IgD-negative memory B cell (primary cell): ENCODE results near the gene PTPRJ. TPM values are rescaled to one million over a fixed set of nuclear protein-coding genes. Genes with fewer than 3 reads are reported as not detected.
"Not testable (repeated sequence)": the region's sequence is repeated elsewhere in the genome, so short reads cannot be mapped to it uniquely, and the experiment has no call there.

Experiments
- H3K27ac Mint-ChIP-seq, 3 donors: one replicate each; pipeline ENCODE4 v1.8.0; 2020 to 2022; ENCODE audit warnings: mild to moderate bottlenecking in 3 of 3, mixed read lengths in 3 of 3, moderate library complexity in 1 of 3
- H3K27me3 Mint-ChIP-seq: one replicate; pipeline ENCODE4 v1.8.0; 2021; ENCODE audit warnings: mixed read lengths
- H3K36me3 Mint-ChIP-seq: one replicate; pipeline ENCODE4 v1.8.0; 2020; ENCODE audit warnings: mild to moderate bottlenecking, mixed read lengths
- H3K4me1 Mint-ChIP-seq, 3 donors: one replicate each; pipeline ENCODE4 v1.8.0; 2020 to 2022; ENCODE audit warnings: mixed read lengths in 3 of 3, mild to moderate bottlenecking in 1 of 3
- H3K4me3 Mint-ChIP-seq, 4 donors: one replicate each; pipeline ENCODE4 v1.8.0; 2020 to 2022; ENCODE audit warnings: mild to moderate bottlenecking in 4 of 4, mixed read lengths in 4 of 4, moderate library complexity in 3 of 4
- H3K9me3 Mint-ChIP-seq, 3 donors: one replicate each; pipeline ENCODE4 v1.8.0; 2020 to 2021; ENCODE audit warnings: mixed read lengths in 3 of 3, mild to moderate bottlenecking in 1 of 3
- polyA plus RNA-seq: library from polyadenylated mRNA; unstranded; fragments of 300-500 nt; fragmentation: Illumina TruSeq; gene quantifications from one replicate; pipeline ENCODE4 v1.2.3, GENCODE V29; 2021

Gene PTPRJ
- polyA plus RNA-seq, 1 donor from 2014 or later, result 8.1 TPM

- Mint-ChIP-seq H3K27ac (no peak overlapping the region), H3K36me3 (peaks cover 5% of the 10 kb centered on the region), H3K4me1 (peaks cover 0 to 12% (median 8%) of the 10 kb centered on the region in 3 donors), H3K9me3 (no peaks in the 10 kb centered on the region), H3K4me3 (no peak overlapping the region), H3K27me3 (no peaks in the 10 kb centered on the region)
Observed at GRCh38 chr11:48168815-48169214, 188.5 kb downstream of the PTPRJ start.

- H3K4me3 Mint-ChIP-seq, result no peak overlapping the region
- no peaks in the 10 kb centered on the region for H3K27me3 Mint-ChIP-seq
- peaks cover 0 to 12% (median 8%) of the 10 kb centered on the region in 3 donors for H3K4me1 Mint-ChIP-seq
- H3K9me3 Mint-ChIP-seq, result no peaks in the 10 kb centered on the region
- H3K36me3 Mint-ChIP-seq, result peaks cover 5% of the 10 kb centered on the region
- H3K27ac Mint-ChIP-seq, result no peak overlapping the region
Observed at GRCh38 chr11:48169259-48169658, 188.9 kb downstream of the PTPRJ start.

- H3K27me3 Mint-ChIP-seq, result no peaks in the 10 kb centered on the region
- peak overlapping the region in 1 of 3 donors; percentile 73 for H3K27ac Mint-ChIP-seq
- H3K4me1 Mint-ChIP-seq, result peaks cover 0 to 12% (median 8%) of the 10 kb centered on the region in 3 donors
- H3K9me3 Mint-ChIP-seq, result no peaks in the 10 kb centered on the region
- peaks cover 5% of the 10 kb centered on the region for H3K36me3 Mint-ChIP-seq
- no peak overlapping the region for H3K4me3 Mint-ChIP-seq
Observed at GRCh38 chr11:48169717-48170116, 189.4 kb downstream of the PTPRJ start.

DNA sequence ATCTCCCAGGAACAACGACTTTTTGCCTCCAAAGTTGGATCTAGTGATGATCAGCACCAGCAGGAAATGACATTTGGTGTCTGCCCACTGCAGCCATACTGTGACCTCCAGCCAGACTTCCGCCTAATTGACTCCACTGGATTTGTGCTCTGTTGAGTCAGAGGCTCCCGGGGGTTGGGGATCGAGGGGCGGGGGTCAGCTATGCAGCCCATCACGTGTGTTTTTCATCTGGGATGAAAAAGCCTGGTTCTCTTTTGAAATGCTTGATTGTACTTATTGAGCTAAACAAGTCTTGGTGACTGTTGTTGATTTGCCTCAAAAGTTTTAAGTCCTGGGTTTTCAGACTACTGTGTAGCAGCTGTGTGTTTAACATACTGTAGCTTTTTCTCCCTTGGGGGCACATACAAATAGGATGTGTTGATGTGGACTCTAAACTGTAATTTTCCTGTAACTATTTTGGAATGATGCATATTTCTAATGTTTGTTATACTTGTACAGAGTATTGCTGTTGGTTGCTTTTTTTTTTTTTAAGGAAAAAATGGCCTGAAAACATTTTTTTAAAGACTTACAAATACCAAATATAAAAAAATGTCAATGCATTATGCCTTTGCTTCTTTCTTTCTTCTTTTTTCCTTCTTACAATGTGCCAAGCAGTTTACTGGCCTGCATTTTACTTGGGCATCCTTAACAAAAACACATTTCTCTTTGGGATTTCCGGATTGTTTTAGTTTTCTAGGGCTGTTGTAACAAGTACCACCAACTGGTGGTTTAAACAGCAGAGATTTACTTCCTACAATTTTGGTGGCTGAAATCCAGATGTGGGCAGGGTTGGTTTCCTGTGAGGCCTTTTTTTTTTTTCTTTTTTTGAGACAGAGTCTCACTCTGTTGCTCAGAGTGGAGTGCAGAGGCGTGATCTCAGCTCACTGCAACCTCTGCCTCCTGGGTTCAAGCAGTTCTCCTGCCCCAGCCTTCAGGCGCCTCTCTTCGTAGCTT lies 190.2 kb downstream of the PTPRJ start:
- H3K27ac Mint-ChIP-seq, result no peak overlapping the region
- no peaks in the 10 kb centered on the region for H3K9me3 Mint-ChIP-seq
- H3K27me3 Mint-ChIP-seq, result no peaks in the 10 kb centered on the region
- H3K4me1 Mint-ChIP-seq, result peaks cover 0 to 14% (median 8%) of the 10 kb centered on the region in 3 donors
- peaks cover 5% of the 10 kb centered on the region for H3K36me3 Mint-ChIP-seq
- H3K4me3 Mint-ChIP-seq, result no peak overlapping the region

DNA sequence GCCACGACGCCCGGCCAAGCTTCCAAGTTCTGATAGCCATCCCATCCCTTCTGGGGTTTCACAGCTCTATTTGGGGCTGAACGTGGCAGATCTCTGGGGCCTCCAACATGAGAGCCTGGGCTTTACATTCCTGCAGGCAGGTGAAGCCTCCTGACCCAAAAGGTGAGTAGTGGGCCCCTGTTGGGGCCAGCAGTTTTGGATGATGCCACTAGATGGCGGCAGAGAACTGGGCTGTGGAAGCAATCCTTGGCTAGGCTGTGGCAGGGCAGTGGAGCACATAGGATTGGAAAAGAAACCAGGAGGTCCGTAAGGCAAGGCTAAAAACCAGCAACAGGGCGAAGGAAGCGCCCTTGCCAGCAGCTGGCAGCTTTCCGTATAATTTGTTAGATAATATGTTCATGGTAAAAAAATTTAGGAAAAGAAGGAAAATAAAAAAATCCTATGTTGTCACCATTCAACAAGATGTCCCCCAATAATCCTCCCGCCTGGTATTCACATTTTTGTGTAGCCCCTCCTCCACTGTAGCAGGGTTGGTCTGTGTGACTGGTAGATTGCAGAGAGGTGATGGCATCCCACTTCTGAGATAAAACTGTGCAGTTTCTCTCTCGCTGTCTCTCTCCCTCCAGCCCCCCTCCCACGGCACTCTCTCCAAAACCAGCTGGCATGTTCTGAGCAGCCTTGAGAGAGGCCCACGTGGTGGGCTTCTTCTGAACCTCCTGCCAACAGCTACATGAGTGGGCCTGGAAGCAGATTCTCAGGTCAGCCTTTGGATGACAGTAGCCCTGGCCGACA lies 192.7 kb downstream of the PTPRJ start:
- Mint-ChIP-seq H3K4me1 (peaks cover 0 to 15% (median 8%) of the 10 kb centered on the region in 3 donors), H3K9me3 (no peaks in the 10 kb centered on the region), H3K27ac (no peak overlapping the region), H3K4me3 (peak overlapping the region in 1 of 4 donors; percentile 16), H3K27me3 (no peaks in the 10 kb centered on the region), H3K36me3 (peaks cover 2% of the 10 kb centered on the region)

DNA sequence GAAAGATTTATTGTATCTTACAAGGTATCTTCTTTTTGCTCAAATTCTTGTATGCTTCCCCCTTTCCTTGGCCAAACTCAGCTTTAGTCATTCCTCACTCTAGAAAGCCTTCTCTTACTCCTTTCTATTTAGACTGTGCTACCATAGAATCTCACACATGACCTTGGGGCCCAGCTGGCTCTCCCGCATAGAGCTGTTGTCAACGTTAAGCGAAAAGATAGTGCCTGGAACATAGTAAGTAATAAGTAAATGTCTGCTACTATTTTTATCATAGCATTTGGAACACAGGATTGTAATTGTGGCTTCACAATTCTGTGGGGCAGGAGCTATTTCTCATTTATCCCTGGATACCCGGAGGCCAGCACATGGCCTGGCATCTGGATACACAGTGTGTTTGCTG lies 197.3 kb downstream of the PTPRJ start:
- Mint-ChIP-seq H3K36me3 (no peaks in the 10 kb centered on the region), H3K4me3 (no peak overlapping the region), H3K27me3 (no peaks in the 10 kb centered on the region), H3K27ac (no peak overlapping the region), H3K4me1 (peaks cover 0 to 4% (median 0%) of the 10 kb centered on the region in 3 donors), H3K9me3 (peaks cover 0 to 3% (median 0%) of the 10 kb centered on the region in 3 donors)

DNA sequence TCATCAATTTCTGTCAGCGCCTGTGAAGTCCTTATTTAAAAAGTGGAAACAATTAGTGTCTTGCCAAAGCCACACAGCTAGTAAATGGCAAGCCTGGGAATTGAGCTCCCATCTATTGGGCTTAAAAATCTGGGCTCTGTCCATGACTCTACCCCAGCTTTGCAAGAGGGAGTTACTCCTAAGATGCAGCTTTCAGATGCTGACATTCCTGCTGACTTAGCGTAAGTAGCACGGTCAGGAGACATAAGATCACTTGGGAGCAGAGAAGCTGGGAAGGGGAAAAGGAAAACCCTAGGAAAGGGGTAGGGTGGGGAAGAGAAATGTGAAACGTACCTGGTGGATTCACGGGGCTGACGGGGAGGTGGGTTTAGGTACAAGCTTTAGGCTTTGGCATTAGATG lies 200.3 kb downstream of the PTPRJ start:
- H3K27ac Mint-ChIP-seq, result peak overlapping the region in 1 of 3 donors; percentile 67
- peaks cover 0 to 3% (median 0%) of the 10 kb centered on the region in 3 donors for H3K9me3 Mint-ChIP-seq
- no peak overlapping the region for H3K4me3 Mint-ChIP-seq
- no peaks in the 10 kb centered on the region for H3K4me1 Mint-ChIP-seq
- H3K36me3 Mint-ChIP-seq, result no peaks in the 10 kb centered on the region
- no peaks in the 10 kb centered on the region for H3K27me3 Mint-ChIP-seq

DNA sequence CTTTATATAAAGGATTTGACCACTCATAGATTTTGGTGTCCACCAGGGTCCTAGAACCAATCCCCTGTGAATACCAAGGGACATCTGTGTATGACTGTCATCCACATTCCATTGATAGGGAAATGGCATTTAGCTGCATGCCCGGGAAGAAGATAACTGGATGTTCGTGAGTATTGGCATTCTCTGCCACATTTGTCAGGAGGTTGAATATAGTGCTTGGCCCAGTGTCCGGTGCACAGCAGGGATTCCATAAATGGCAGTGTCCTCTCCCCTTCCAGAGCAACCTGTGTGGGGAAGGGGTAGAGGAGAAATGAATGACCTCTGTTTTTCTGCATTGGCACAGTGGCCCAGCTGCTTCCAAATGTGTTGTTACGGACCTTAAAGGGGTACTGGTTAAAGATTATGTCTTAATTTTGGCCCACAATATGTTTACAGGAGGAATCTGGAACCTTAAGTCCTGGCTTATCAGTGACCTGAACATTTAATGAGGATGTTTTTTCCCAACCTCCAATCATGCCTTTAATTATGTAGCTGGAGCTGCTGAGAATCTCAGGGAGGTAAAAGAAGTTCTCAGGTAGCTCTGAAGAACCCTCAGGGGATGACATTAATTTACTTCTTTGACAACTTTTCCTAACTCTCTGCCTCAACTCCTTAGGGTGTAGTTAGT lies 202.6 kb downstream of the PTPRJ start:
- no peak overlapping the region for H3K4me3 Mint-ChIP-seq
- H3K4me1 Mint-ChIP-seq, result no peaks in the 10 kb centered on the region
- H3K36me3 Mint-ChIP-seq, result no peaks in the 10 kb centered on the region
- peaks cover 0 to 3% (median 0%) of the 10 kb centered on the region in 3 donors for H3K9me3 Mint-ChIP-seq
- no peaks in the 10 kb centered on the region for H3K27me3 Mint-ChIP-seq
- peak overlapping the region in 1 of 3 donors; percentile 67 for H3K27ac Mint-ChIP-seq

DNA sequence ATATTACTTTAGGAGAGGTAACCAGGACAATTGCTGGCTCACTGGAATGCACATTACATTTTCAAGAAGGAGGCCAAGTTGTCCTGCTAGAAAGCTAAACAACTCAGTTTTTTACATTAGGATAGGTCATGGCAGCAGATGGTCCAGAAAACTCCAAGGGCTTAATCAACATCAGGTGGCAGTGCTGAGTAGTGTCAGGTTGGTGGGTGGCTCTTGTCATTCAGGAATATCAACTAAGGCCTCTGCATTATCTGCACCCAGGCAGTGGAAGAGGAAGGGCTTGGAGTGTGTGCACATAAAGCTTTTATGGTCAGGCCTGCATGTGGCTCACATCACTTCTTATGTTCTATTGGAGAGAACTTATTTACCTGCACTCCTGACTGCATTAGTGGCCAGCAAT lies 204.1 kb downstream of the PTPRJ start:
- peaks cover 0 to 5% (median 0%) of the 10 kb centered on the region in 3 donors for H3K9me3 Mint-ChIP-seq
- no peaks in the 10 kb centered on the region for H3K4me1 Mint-ChIP-seq
- no peak overlapping the region for H3K4me3 Mint-ChIP-seq

DNA sequence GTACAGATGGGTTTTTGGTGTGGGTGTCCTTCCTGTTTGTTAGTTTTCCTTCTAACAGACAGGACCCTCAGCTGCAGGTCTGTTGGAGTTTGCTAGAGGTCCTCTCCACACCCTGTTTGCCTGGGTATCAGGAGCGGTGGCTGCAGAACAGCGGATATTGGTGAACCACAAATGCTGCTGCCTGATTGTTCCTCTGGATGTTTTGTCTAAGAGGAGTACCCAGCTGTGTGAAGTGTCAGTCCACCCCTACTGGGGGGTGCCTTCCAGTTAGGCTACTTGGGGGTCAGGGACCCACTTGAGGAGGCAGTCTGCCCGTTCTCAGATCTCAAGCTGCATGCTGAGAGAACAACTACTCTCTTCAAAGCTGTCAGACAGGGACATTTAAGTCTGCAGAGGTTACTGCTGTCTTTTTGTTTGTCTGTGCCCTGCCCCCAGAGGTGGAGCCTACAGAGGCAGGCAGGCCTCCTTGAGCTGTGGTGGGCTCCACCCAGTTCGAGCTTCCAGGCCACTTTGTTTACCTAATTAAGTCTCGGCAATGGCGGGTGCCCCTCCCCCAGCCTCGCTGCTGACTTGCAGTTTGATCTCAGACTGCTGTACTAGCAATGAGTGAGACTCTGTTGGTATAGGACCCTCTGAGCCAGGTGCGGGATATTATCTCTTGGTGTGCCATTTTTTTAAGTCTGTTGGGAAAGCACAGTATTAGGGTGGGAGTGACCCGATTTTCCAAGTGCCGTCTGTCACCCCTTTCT lies 210.7 kb downstream of the PTPRJ start:
- H3K27ac Mint-ChIP-seq, H3K4me1 Mint-ChIP-seq, H3K9me3 Mint-ChIP-seq, H3K4me3 Mint-ChIP-seq, H3K36me3 Mint-ChIP-seq: not testable (repeated sequence)
- peaks cover 14% of the 10 kb centered on the region for H3K27me3 Mint-ChIP-seq

More for the DNA sequence above, 204.1 kb downstream of the PTPRJ start:
- H3K36me3 Mint-ChIP-seq, result no peaks in the 10 kb centered on the region
- no peaks in the 10 kb centered on the region for H3K27me3 Mint-ChIP-seq
- no peak overlapping the region for H3K27ac Mint-ChIP-seq

- Mint-ChIP-seq H3K4me3 (no peak overlapping the region), H3K4me1 (no peaks in the 10 kb centered on the region), H3K27me3 (peaks cover 17% of the 10 kb centered on the region), H3K36me3 (peaks cover 7% of the 10 kb centered on the region), H3K9me3 (peaks cover 12 to 17% (median 14%) of the 10 kb centered on the region in 3 donors), H3K27ac (no peak overlapping the region)
Observed at GRCh38 chr11:48193876-48194275, 213.5 kb downstream of the PTPRJ start.

DNA sequence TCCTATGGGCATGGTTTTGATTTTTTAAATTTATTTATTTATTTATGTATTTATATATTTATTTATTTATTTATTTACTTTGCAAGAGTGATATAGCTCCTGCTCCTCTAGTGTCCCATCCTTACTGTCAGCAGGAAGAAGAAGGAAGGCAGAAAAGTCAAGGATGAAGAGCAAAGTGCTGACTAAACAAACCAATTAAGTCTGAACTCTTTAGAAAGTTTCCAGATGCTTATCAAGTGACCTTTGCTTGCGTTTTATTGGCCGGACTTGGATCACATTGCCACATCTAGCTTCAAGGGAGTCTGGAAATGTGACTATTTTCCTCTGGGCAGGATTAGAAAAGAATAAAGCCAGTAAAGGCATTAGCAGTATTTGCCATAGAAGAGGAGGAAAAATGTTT lies 227.5 kb downstream of the PTPRJ start:
- H3K27me3 Mint-ChIP-seq, result peaks cover 16% of the 10 kb centered on the region
- H3K9me3 Mint-ChIP-seq, result peaks cover 0 to 2% (median 0%) of the 10 kb centered on the region in 3 donors
- peaks cover 2% of the 10 kb centered on the region for H3K36me3 Mint-ChIP-seq
- H3K4me1 Mint-ChIP-seq, result no peaks in the 10 kb centered on the region
- H3K4me3 Mint-ChIP-seq, result no peak overlapping the region
- H3K27ac Mint-ChIP-seq, result no peak overlapping the region

DNA sequence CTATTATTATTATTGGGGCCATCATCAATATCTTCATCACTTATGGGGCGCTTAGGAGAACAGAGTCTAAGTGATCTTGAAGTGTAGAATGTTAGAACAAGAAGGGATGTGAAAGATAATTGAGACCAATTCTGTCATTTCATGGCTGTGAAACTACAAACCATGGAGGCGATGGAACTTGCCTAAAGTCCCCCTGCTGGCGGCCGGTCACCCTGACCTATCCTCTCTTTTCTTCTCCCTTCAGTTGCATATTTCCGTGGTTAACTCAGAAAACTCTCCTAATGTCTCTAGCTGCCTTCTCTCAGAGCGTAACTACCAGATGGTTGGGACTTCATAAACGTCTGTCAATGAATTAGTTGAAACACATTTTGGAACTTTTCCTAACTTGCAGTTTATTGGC lies 229.7 kb downstream of the PTPRJ start:
- peaks cover 12% of the 10 kb centered on the region for H3K27me3 Mint-ChIP-seq
- H3K27ac Mint-ChIP-seq, result no peak overlapping the region
- peaks cover 2% of the 10 kb centered on the region for H3K36me3 Mint-ChIP-seq
- no peak overlapping the region for H3K4me3 Mint-ChIP-seq
- H3K4me1 Mint-ChIP-seq, result no peaks in the 10 kb centered on the region
- H3K9me3 Mint-ChIP-seq, result no peaks in the 10 kb centered on the region

- H3K27me3 Mint-ChIP-seq, result no peaks in the 10 kb centered on the region
- no peaks in the 10 kb centered on the region for H3K4me1 Mint-ChIP-seq
- peaks cover 2% of the 10 kb centered on the region for H3K36me3 Mint-ChIP-seq
- H3K4me3 Mint-ChIP-seq, result no peak within 1 kb of the TSS
- no peaks in the 10 kb centered on the region for H3K9me3 Mint-ChIP-seq
- H3K27ac Mint-ChIP-seq, result no peak within 1 kb of the TSS
Observed at GRCh38 chr11:48216510-48216909, 236.2 kb downstream of the PTPRJ start, which contains the start of gene OR4B1. OR4B1 (plus strand) TSS chr11:48216810; CDS start chr11:48216810, 0 bp downstream.
